Measurements from ENCODE around the gene UBXN6.

Gene UBXN6

DNA sequence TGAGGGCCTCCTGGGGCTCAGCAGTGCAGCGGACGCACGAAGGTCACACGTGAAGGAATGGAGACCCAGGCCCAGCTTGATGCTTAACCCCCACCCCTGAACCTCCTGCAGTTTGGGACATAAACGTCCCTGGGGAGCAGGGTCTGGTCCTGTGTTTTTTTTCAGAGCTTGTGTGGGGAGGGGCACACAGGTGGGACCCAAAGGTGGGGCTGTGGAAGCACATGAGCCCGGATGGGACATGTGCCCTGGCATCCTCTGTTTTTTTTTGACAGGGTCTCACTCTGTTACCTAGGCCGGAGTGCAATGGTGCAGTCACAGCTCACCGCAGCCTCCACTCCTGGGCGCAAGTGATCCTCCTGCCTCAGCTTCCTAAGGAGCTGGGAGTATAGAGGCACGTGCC is 20.5 kb downstream of the UBXN6 start:
- no peak for DNase-seq

DNA sequence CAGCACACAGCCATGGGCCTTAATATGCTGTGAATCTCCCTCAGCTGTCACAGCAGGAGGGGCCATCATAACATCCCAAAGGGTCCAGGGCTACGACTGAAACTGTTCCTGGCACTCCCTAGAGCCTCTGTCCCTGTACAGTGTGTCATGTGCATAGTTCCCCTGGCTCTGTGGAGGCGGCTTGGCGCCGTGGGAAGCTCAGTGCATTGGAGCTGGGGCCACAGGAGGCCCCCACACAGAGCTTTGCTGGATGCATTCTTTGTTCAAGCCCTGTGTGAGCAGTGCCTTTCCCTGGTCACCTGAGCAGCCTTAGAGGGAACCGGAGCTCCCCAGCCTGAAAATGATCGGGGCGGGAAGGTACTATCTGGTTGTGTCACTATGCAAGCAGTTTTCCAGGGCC is 21.4 kb downstream of the UBXN6 start:
- DNase-seq, result no peak

DNA sequence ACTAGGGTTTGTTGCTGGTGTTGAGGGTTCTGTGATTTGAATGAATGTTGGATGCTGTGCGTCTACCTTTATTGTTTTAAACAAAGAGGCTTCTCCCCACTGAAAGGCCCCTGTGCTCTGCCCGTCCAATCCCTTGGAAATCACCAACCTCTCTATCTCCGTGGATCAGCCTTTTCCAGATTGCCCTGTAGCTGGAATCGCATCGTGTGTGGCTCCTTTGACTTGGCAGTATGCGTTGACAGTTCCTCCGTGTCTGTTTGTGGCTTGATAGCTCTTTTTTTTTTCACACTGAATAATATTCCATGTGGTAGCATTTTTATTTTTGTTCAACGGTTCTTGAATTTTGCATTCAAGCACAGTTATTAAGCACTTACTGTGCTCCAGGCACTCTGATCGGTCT is 23.2 kb downstream of the UBXN6 start:
- no peak for DNase-seq

DNA sequence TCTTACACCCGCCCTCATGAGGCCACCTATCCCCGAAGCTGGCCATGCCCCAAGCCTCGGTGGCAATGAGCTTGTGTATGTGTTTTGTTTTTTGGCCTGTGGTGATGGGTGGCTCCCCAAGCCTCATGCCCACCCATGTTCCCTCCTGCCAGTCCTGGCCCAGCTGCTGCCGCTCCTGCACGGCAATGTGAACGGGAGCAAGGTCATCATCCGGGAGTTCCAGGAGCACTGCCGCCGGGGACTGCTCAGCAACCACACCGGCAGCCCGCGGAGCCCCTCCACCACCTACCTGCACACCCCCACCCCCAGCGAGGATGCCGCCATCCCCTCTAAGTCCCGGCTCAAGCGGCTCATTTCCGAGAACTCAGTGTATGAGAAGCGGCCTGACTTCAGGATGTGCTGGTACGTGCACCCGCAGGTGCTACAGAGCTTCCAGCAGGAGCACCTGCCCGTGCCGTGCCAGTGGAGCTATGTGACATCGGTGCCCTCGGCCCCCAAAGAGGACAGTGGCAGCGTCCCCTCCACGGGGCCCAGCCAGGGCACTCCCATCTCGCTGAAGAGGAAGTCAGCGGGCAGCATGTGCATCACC is 24.6 kb downstream of the UBXN6 start:
- no peak for DNase-seq

DNA sequence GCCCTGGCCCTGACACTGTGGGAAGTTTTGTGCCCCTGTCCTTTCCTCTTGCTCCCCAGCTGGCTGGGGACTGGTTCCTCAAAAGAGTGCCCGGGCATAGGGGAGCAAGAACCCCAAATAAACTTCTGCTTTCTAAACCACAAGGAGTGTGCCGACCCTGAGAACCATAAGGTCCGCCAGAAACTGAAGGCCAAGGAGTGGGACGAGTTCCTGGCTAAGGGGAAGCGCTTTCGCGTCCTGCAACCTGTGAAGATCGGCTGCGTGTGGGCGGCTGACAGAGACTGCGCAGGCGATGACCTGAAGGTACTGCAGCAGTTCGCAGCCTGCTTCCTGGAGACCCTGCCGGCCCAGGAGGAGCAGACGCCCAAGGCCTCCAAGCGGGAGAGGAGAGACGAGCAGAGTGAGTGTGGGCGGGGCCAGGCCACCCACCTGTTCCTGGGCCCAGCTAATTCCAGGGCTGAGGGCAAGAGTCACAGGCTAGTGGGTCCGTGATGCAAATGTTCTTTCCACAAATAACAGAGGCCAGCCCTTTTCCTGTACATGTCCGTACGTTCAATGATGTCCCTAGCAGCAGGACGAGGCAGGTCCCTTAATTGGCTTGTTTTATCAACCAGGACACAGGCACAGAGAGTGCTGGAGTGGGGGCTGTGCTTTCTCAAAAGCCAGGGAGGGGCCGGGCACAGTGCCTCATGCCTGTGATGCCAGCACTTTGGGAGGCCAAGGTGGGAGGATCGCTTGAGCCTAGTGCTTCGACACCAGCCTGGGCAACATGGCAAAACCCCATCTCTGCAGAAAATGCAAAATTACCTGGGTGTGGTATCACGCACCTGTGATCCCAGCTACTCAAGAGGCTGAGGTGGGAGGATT is 25.6 kb downstream of the UBXN6 start:
- DNase-seq, result no peak

DNA sequence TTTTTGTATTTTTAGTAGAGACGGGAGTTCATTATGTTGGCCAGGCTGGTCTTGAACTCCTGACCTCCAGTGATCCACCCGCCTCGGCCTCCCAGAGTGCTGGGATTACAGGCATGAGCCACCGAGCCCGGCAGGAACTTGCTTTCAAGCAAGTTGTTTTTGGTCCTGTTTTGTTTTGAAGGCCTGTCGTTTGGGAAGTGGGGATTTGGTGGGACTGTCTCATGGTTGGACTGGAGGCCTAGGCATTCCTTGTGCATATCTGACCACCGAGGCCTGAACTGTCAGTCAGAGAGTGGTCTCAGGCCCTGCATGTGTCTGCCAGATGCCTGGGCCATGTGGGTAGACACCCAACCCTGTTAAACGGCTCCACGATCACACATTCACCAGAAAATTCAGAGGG is 26.3 kb downstream of the UBXN6 start:
- no peak for DNase-seq

DNA sequence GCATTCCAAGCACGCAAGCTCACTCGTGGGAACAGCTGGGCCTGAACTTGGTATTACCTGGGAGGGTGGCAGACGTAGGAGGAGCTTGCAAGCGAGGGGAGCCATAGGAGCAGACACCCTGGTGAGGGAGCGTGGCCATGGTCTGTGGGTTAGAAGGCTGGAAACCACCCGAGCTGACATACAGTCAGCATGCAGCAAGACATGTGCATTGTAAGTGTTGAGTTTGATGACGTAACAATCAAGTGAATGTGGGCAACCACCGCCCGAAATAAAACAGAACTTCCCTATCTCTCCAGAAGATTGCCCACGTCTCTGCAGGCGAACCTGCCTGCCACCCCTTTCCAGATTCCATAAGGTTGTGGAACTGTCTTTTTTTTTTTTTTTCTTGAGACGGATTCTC is 26.8 kb downstream of the UBXN6 start:
- no peak for DNase-seq

DNA sequence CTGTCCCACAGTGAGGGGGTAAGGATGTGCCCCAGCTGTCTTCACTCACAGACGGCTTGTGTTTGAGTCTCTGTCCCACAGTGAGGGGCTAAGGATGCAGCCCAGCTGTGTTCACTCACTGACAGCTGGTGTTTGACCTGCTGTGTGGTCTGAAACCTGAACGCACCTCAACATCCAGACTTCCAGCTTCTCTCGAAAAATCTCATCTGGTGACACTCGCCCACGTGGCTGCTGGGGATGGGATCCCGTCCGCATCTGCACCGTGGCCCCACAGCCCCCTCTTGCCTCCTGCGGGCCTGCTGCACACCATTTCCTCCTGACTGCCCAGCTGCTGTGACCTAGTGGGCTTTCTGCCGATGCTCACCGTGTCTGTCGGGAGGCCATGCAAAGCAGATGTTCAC is 27.8 kb downstream of the UBXN6 start:
- no peak for DNase-seq

DNA sequence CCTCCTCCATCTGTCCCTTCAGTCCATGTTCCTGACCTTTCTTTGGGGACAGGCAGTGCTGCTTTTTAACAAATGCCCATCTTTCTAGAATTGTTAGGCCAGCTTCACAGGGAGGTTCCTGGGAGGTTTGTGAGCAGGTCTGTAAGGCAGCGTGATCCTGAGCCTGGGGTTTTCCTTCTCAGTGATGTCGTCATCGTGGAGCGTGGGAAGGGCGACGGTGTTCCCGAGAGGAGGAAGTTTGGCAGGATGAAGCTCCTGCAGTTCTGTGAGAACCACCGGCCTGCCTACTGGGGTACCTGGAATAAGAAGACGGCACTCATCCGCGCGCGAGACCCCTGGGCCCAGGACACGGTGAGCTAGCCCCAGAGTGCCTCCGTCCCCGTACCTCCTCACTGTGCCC is 28.3 kb downstream of the UBXN6 start:
- no peak for DNase-seq

DNA sequence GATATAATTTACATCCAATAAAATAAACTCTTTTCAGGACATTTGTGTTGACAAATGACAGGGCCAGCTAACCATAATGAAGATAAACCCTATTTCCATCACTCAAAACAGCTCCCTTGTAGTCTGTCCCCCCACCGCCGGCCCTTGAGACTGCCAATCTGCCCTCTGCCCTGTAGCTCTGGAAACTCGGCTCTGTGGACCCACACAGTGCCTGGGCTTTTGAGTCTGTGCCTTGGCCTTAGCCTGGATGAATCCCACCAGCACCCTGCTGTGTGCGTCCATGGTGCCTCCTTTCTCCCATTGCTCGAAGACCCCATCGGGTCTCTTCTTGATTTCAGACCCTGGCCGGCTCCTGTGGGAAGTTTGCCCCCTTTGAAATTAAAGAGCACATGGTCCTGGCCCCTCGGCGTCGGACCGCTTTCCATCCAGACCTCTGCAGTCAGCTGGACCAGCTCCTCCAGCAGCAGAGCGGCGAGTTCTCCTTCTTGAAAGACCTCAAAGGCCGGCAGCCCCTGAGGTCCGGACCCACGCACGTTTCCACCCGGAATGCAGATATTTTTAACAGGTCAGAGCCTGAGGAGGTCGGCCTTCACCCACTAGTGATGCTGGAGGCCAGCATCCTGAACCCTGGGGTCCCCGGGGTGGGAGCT is 29.1 kb downstream of the UBXN6 start:
- no peak for DNase-seq

DNA sequence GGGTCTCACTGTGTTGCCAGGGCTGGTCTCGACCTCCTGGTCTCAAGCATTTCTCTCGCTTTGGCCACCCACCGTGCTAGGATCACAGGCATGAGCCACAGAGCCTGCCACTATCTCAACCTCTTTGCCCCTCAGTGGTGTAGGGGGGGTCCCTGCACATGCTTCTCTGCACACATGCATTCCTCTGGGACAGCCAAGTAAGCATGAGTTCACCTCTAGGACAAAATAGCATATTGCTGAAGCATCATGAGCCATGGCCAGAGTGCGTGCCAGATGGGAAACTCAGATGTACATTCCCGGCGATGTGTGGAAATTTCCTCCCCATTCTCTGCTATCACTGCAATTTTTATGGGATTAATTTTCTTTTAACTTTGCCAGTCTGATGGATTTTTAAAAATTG is 32.1 kb downstream of the UBXN6 start:
- peak; percentile 29 for DNase-seq

DNA sequence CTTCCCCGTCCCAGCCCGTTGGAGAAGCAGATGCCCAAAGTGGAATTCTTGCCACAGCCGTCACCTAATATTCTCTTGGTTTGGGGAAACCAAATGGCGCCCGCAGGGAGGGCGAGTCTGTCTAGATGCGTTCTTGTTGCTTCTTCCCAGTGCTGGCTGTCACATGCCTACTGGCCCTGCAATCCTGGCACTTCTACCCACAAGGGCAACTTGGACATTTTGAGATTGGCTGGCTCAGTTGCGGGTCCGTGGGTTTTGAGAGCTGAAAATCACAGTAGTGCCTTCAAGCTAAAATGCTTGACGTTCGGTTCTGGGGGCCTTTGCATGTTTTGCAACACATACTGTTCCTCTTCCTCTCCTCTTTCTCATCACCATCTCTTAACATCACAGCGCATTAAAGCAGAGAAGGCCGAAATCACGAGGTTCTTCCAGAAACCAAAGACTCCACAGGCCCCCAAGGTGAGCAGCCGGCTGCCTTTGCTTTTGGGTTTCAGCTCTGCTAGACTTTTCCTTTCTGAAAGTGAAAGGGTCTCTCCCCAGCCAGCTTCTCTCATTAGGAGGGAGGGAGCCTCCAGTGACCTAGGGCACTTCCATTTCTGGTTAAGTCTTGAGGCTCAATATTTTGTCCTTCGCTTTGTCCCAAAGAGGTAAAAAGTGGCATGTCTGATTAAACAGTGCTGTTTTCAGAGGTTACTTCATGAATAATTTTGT is 34.0 kb downstream of the UBXN6 start:
- no peak for DNase-seq

DNA sequence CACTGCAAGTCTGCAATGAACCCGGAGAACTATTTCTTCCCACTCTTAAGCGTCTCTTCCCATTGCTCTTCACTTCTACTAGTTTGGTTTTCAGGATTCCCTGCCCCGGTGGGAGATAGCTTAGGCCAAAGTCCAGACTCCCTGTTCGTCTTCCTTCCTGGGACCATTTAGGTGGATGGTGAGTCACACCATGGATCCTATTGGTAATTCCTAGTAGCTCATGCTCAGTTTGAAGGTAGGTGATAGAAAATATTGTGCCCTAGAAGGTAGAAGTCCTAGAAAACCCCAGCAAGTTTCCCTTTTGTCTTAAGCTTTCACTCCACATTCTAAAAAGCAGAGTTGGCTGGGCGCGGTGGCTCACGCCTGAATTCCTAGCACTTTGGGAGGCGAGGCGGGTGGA is 41.3 kb downstream of the UBXN6 start:
- DNase-seq, result no peak

DNA sequence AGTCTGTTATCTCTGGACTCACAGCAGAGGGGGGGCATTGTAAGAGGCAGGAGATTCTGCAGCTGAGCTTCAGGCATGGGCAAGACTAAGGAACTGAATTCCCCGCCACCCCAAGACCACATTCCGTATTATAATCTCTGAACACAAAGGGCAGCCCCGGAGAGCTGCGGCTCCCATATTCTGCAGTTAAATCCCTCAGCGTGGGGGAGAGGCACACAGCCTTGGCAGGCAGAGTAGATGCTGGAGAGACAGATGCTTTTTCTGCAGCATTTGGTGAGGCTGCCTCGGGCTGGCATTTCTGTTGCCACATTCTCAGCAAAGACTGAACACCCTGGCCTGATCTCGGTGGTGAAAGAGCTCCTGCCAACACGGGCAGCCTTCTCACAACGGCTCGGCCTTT is 42.2 kb downstream of the UBXN6 start:
- peak; percentile 37 for DNase-seq

DNA sequence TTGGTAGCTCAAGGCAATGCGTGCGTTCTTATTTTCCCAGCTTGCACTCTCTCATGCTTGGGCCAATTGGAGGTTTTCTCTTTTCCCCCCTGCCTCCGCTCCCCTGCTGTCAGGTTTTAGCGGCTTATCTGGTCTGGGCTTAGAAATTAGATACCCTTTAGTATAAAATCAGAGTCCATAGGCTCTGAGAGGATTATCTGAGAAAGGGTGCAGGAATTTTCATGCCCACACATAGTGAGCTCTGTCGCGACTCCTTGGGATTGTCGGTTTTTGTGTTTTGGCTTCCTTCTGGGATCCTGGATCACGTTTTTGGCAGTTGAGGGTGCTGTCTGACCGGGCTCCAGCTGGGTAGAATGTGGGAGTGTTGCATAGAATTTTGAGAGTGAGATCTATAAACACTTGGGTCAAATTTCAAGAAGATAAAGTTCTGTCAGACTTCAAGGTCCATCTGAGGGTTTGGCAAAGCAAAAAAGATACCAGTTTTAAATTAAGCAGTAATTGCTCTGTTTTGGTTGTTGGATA is 42.7 kb downstream of the UBXN6 start:
- peak; percentile 40 for DNase-seq

DNA sequence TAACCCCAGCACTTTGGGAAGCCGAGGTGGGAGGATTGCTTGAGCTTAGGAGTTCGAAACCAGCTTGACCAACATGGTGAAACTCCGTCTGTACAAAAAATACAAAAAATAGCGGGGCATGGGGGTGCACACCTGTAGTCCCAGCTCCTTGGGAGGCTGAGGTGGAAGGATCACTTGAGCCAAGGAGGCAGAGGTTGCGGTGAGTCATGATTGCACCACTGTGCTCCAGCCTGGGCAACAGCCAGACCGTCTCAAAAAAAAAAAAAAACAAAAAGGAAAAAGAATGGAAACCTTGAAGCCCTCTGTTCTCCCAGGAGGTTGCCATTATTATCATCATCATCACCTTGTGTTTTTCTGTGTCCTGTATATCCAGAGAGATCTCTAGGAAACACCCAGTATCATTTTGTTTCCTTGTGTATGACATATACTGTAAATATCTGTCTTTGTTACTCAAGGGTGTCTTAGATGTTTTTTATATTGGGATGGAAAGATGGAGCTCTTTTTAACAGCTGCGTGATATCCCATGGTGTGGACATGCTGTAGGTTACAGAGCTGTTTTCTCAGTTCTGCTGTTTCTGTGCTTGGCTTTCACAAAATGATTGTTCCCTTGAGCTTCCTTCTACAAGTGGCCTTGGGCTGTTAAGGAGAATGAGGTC is 43.3 kb downstream of the UBXN6 start:
- no peak for DNase-seq

DNA sequence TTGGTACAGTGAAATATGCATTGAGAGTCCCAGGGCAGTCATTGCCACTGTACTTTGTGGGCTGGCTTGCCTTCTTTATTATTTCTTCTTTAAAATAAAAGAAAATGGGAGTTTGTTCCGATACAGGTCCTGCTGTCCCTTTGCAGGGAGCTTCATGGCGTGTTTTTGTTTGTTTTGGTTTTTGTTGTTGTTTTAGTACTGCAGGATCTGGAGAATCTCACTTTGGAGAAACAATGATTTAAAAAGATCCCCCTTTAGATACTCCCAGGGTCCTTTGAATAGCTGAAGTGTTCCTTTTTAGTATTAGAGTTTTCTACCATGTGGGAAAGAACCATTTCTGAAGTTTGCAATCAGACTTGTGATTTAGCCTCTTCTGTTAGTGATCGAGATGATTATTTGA is 44.0 kb downstream of the UBXN6 start:
- no peak for DNase-seq

DNA sequence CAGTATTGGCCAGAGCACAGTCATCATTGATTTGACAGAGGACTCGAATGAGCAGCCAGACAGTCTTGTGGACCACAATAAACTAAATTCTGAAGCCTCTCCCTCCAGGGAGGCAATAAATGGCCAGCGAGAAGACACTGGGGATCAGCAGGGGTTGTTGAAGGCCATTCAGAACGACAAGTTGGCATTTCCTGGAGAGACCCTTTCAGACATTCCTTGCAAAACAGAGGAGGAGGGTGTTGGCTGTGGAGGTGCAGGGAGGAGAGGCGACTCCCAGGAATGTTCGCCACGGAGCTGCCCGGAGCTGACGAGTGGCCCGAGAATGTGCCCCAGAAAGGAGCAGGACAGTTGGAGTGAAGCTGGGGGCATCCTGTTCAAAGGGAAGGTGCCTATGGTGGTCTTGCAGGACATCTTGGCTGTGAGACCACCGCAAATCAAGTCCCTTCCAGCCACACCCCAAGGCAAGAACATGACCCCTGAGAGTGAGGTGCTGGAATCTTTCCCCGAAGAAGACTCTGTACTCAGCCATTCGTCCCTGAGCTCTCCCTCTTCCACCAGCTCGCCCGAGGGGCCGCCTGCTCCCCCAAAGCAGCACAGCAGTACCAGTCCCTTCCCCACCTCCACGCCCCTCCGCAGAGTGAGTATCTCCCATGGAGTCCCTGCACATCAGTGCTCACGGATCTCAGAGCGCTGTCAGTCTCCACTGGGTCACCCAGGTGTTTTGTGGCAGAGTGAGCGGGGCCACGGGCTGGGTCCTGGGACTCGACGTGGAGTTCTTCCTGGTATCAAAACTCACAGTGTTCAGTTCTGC is 48.3 kb downstream of the UBXN6 start:
- no peak for DNase-seq

DNA sequence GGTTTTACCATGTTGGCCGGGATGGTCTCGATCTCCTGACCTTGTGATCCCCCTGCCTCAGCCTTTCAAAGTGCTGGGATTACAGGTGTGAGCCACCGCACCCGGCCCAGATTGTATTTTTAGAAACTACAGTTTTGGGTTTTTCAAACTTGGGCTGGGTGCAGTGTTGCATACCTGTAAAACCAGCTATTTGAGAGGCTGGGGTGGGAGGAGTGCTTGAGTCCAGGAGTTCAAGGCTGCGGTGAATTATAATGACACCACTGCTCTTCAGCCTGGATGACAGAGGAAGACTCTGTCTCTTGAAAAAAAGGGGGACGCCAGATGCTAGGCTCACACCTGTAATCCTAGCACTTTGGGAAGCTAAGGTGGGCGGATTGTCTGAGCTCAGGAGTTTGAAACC is 51.0 kb downstream of the UBXN6 start:
- DNase-seq, result no peak

DNA sequence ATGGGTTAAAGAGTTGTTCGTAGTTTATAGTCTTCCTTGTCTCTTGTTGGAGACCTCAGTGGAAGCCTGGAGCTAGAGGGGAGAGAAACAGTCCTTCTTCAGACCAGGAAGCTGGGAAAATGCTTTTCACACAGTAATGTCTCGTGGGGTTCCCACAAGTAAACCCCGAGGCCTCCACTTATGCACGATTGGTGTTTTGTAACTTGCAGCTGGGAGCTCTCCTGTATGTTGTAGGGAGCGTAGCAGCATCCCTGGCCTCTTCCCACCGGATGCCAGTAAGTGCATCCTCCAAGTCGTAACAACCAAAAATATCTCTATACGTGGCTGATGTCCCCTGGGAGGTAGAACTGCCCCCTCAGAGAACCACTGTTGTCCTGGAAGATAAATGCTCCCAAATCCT is 51.6 kb downstream of the UBXN6 start:
- DNase-seq, result no peak

DNA sequence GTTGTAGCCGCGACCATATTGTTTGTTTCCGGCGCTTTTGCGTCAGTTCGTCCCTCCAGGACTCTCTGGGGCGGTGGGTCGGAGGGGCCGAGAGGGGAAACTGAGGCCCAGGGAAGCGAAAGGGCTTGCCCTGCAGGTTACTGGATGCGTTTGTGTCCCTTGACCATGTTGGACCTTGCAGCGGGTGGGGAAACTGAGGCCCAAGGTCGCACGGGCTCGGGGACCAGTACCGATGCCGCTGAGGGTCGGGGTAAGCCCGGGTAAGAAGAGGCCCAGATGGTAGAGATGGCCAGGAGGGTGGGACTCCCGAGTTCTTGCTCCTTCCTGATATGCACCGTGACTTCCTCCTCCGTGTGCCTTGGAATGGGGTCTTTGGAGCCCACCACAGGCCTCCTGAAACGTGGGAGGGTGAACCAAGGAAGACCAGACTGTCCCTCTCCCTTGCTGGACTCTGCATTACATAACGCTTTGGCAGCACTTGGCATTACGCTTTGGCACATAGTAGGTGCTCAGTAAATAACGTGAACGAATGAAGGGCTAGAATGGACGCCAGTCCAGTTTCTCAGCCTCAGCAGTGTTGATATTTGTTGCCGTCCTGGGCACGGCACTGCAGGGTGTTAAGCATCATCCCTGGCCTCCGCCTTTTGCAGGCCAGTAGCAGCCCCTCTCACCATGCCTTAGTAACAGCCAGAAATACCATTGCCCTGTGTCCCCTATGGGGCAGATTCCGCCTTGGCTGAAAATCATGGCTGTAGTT is 54.4 kb downstream of the UBXN6 start:
- DNase-seq, result no peak
